Central memory CD8-positive, alpha-beta T cell (primary cell): ENCODE measurements around the gene ATP9A.

ENCODE experiments used
- ATAC-seq: fragments of 150-1000 bp; cut with Tn5 transposase; replicated peaks from 2 replicates; pipeline ENCODE4 v1.10.0; 2022; ENCODE audit warnings: mild to moderate bottlenecking, moderate FRiP score, moderate number of reproducible peaks; ENCODE audit not compliant: poor library complexity, severe bottlenecking; ENCODE audit errors: extremely low read depth
- DNase-seq, 2 donors: peaks; one replicate each; pipeline ENCODE4 v3.0.0; 2021; ENCODE audit warnings: low spot score in 2 of 2
- H3K27ac Mint-ChIP-seq: one replicate; pipeline ENCODE4 v1.8.0; 2022; ENCODE audit warnings: low read depth, mild to moderate bottlenecking, moderate library complexity, mixed read lengths
- H3K27me3 Mint-ChIP-seq: one replicate; pipeline ENCODE4 v1.8.0; 2022; ENCODE audit warnings: mixed read lengths
- H3K36me3 Mint-ChIP-seq: one replicate; pipeline ENCODE4 v1.8.0; 2022; ENCODE audit warnings: mild to moderate bottlenecking, moderate library complexity, mixed read lengths; ENCODE audit not compliant: insufficient read depth
- H3K4me1 Mint-ChIP-seq: one replicate; pipeline ENCODE4 v1.8.0; 2022; ENCODE audit warnings: mixed read lengths
- H3K4me3 Mint-ChIP-seq: one replicate; pipeline ENCODE4 v1.8.0; 2022; ENCODE audit warnings: mild to moderate bottlenecking, moderate library complexity, mixed read lengths
- H3K9me3 Mint-ChIP-seq: one replicate; pipeline ENCODE4 v1.8.0; 2022; ENCODE audit warnings: mixed read lengths

The ATP9A gene

DNA sequence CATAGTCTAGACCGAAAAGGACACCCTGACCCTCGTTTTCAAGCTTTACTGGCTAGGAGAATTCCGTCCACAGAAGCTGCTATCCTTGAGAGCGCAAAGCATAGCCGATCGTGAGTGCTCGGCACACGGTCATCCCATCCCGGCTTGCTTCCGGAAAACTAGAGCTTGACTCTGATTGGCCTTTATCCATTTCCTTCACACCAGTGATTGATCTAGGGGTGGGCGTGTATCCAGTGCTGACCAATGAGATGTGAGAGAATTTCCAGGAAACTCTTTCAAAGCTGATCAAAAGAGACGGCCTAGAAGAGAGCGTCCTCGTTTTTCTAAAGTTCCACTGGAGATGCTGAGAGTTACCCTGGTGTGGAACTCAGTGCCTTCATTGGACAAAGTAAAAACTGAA, 184.7 kb downstream of the ATP9A start:
- Mint-ChIP-seq H3K27ac (no peak overlapping the region), H3K27me3 (no peaks in the 10 kb centered on the region), H3K36me3 (peaks cover 2% of the 10 kb centered on the region), H3K4me3 (no peak overlapping the region), H3K4me1 (peaks cover 11% of the 10 kb centered on the region), H3K9me3 (no peaks in the 10 kb centered on the region)
- DNase-seq = no peak
- no peak for ATAC-seq

DNA sequence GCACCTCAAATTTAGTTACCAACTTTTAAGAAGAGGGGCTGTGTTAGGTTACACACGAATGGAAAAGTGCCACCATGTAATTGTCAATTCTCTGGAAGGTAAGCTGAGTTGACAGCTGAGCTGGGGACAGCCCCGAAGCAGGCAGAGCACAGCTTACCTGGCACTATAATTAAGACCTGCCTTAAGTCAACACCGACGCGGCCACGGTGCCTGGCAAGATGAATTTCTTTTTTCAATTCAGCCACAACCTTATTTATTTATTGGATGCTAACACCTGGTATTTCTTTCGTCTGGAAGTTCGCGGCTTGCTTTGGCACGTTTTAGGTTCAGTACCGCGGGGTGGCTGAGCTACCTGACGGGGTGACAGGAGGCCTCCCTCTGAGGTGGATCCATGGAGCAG, 185.1 kb downstream of the ATP9A start:
- no peaks in the 10 kb centered on the region for H3K27me3 Mint-ChIP-seq
- DNase-seq = no peak

DNA sequence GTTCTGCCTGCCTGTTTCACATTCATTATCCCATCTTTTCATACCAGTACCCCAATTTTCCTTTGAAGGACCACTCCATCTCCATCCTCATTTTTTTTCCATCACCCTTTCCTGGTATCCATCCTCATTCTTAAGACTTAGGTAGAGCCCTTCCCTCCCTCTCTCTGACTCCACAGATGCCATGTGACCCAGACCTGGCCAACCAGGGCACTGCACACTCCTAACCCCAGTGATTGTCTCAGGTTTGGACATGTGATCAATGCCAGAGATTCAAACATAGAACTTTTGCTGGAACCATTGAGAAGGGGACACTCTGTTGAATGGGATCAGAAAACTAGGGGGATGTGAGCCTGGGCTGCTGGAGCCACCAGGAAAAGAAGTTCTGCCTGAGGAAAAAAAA, 186.6 kb downstream of the ATP9A start:
- DNase-seq (no peak), ATAC-seq (no peak)
- Mint-ChIP-seq H3K4me1 (peaks cover 8% of the 10 kb centered on the region), H3K4me3 (no peak overlapping the region), H3K27me3 (no peaks in the 10 kb centered on the region), H3K9me3 (no peaks in the 10 kb centered on the region), H3K27ac (no peak overlapping the region), H3K36me3 (no peaks in the 10 kb centered on the region)

More for the DNA sequence above, 185.1 kb downstream of the ATP9A start:
- Mint-ChIP-seq H3K4me3 (no peak overlapping the region), H3K27ac (no peak overlapping the region), H3K36me3 (no peaks in the 10 kb centered on the region), H3K9me3 (no peaks in the 10 kb centered on the region), H3K4me1 (peaks cover 8% of the 10 kb centered on the region)
- no peak for ATAC-seq

DNA sequence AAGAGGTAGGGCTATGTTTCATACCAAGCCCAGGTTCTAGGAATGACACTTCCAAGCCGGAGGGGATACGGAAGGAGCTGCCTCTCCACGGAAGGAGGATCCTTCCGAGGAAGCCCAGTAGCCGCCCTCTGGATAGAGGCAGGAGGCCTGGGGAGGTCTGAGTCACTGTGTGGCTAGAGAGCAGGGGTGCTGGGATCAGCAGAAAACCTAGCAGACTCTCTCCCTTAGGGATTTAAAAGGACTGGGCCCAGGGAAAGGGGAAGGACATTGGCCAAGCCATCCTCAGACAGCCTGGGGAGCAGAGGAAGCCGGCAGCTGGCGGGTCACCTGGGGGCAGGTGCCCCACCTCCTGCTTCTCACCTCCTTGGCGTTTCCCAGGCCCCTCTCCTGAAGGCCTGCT, 189.1 kb downstream of the ATP9A start:
- H3K4me3 Mint-ChIP-seq = no peak overlapping the region
- H3K27ac Mint-ChIP-seq = no peak overlapping the region
- no peaks in the 10 kb centered on the region for H3K36me3 Mint-ChIP-seq
- H3K27me3 Mint-ChIP-seq = no peaks in the 10 kb centered on the region
- DNase-seq = no peak
- no peaks in the 10 kb centered on the region for H3K4me1 Mint-ChIP-seq
- no peak for ATAC-seq
- H3K9me3 Mint-ChIP-seq = no peaks in the 10 kb centered on the region

DNA sequence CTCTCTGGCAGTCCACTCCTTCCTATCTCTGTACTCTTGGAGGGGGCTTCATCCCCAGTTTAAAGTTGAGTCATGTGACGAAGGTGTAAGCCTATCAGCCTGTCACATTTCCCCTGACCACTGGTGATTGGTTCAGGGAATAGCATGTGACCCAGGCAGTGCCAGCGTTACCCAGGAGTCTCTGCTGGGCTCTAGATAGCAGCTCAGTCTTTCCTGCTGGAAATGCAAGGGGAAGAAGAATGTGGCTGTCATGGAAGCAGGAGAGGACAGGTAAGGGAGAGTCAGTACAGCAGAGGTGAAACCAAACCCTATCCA, 190.1 kb downstream of the ATP9A start:
- H3K4me3 Mint-ChIP-seq = no peak overlapping the region
- H3K9me3 Mint-ChIP-seq = no peaks in the 10 kb centered on the region
- H3K27me3 Mint-ChIP-seq = no peaks in the 10 kb centered on the region
- H3K4me1 Mint-ChIP-seq = no peaks in the 10 kb centered on the region
- H3K36me3 Mint-ChIP-seq = no peaks in the 10 kb centered on the region
- ATAC-seq = no peak
- no peak for DNase-seq
- no peak overlapping the region for H3K27ac Mint-ChIP-seq

DNA sequence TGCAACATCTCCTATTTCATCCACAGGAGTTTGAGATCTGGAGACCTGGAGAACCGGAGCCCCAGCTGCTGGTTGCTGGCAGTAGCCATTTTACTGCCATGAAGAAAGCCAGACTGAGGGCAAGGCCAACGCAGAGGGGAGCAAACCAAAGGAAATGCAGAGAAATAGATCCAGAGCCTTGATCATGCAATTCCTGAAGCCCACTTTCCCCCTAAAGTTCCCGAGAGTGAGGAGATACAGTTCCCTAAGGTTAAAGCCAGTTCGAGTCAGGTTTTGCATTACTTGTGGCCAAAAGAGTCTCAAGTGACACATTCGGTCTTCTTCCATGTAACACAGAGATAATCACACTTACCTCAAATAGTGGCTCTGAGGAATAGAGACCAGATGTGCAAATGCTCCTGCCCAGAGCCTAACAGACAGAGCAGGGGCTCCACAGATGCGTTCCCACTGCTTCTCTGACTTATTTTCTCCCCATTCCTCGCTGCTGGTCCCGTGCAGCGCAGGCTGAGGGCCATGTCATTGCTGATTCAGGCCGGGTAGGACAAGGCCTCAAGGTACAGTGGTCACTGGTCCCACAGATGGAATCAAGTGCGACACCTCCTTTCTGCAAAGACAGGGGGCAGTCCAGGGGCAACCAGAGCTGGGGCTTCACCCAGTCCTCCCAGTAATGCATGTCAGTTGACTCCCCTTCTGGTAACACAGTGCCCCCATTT, 190.6 kb downstream of the ATP9A start:
- Mint-ChIP-seq H3K27me3 (no peaks in the 10 kb centered on the region), H3K4me3 (no peak overlapping the region), H3K36me3 (no peaks in the 10 kb centered on the region), H3K9me3 (no peaks in the 10 kb centered on the region), H3K4me1 (no peaks in the 10 kb centered on the region), H3K27ac (no peak overlapping the region)
- DNase-seq (no peak), ATAC-seq (no peak)

DNA sequence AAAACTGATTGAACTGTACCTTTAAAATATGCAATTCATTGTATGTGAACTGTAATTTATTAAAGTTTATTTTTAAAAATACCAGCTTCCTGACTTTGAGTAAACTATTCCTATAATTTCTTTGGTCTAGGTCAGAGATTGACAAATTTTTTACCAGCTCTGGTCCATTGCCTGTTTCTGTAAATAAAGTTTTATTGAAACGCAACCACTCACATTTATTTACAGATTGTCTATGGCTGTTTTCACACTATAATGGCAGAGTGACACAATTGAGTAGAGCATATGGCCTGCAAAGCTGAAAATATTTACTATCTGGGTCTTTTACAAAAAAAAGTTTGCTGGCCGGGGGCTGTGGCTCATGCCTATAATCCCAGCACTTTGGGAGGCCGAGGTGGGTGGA, 192.7 kb downstream of the ATP9A start:
- H3K27ac Mint-ChIP-seq = no peak overlapping the region
- DNase-seq (no peak), ATAC-seq (no peak)
- H3K36me3 Mint-ChIP-seq = no peaks in the 10 kb centered on the region
- no peak overlapping the region for H3K4me3 Mint-ChIP-seq
- no peaks in the 10 kb centered on the region for H3K4me1 Mint-ChIP-seq
- no peaks in the 10 kb centered on the region for H3K9me3 Mint-ChIP-seq
- no peaks in the 10 kb centered on the region for H3K27me3 Mint-ChIP-seq

DNA sequence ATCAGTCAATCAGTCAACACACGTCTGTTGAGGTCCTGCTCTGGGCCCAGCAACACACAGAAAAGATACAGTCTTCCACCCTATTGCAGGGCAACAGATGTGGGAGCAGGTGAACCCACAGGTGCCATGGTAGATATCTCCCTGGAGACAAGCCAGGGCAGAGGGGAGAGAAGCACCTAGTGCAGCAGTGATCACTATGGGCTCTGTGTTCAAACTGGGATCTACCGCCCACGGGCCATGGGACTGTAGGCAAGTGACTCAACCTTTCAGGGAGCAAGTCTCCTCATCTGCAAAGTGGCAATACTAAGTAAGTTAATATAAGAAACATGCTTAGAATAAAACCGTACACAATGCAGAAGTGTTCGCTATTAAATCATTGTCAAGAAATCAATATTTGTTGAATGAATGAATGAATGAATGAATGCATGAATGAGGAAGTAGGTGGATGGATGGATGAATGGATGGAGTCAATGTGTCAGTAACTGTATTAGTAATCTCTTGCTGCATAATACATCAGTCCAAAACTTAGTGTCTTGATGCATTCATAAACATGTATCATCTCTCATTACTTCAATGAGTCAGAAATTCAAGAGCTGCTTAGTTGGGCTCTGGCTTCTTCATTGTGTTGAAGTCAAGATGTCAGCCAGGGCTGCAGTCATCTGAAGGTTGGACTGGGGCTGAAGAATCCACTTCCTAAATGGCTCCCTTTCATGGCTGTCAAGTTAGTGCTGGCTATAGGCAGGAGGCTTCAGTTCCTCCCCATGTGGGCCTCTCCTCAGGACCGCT, 193.7 kb downstream of the ATP9A start:
- Mint-ChIP-seq H3K4me3 (no peak overlapping the region), H3K9me3 (no peaks in the 10 kb centered on the region), H3K36me3 (no peaks in the 10 kb centered on the region), H3K4me1 (no peaks in the 10 kb centered on the region), H3K27me3 (no peaks in the 10 kb centered on the region), H3K27ac (no peak overlapping the region)
- no peak for ATAC-seq
- DNase-seq = no peak

DNA sequence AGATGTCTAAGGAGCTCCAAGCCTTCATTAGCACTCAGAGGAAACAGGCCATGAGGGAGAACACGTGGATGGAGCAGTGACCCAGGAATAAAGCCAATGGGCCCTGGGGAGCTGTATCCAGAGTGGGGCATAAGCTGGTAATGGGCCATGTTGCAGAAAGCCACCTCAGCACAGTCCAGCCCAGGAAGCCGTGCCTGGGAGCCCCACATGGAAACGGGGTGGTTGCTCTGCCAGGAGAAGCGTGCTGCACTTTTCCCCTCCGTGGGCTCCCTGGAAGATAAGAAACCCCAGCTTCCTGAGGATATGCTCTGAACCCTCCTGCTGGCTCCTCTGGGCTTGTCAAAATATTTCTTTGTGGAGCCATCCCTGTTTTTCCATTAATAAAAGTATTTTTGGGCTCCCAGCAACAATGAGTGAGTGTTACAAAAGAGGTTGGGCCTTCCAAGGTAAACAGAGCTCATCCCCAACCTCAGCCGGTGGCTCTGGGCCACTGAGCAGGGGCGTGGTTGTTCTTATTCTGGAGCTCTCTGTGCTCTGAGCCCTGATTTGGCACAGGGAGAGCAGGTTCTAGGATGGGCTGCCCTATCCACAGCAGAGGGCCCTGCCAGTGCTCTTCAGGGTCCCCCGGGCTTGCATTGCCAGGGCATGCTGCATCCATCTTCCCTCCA, 194.5 kb downstream of the ATP9A start:
- no peak overlapping the region for H3K4me3 Mint-ChIP-seq
- no peaks in the 10 kb centered on the region for H3K27me3 Mint-ChIP-seq
- DNase-seq = no peak
- no peak for ATAC-seq
- no peaks in the 10 kb centered on the region for H3K4me1 Mint-ChIP-seq
- H3K27ac Mint-ChIP-seq = no peak overlapping the region
- no peaks in the 10 kb centered on the region for H3K9me3 Mint-ChIP-seq
- no peaks in the 10 kb centered on the region for H3K36me3 Mint-ChIP-seq

DNA sequence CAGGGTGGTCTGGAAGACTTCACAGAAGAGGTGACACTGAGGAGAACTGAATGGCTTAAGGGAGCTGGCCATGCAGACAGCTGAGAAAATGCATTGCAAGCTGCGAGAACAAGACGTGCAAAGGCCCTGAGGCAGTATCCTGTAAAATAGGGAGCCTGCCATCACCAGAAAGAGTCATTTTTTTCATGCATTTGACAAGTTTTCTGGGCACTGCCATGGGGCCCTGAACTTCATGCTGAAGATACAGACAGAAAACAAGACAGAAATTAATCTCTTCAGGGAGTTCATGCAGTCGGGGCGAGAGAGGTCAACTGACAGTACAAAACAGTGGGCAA, 196.8 kb downstream of the ATP9A start:
- H3K4me3 Mint-ChIP-seq = no peak overlapping the region
- ATAC-seq (no peak), DNase-seq (no peak)
- no peaks in the 10 kb centered on the region for H3K4me1 Mint-ChIP-seq
- peak overlapping the region; percentile 6 for H3K27ac Mint-ChIP-seq
- H3K9me3 Mint-ChIP-seq = no peaks in the 10 kb centered on the region
- no peaks in the 10 kb centered on the region for H3K27me3 Mint-ChIP-seq
- H3K36me3 Mint-ChIP-seq = no peaks in the 10 kb centered on the region

DNA sequence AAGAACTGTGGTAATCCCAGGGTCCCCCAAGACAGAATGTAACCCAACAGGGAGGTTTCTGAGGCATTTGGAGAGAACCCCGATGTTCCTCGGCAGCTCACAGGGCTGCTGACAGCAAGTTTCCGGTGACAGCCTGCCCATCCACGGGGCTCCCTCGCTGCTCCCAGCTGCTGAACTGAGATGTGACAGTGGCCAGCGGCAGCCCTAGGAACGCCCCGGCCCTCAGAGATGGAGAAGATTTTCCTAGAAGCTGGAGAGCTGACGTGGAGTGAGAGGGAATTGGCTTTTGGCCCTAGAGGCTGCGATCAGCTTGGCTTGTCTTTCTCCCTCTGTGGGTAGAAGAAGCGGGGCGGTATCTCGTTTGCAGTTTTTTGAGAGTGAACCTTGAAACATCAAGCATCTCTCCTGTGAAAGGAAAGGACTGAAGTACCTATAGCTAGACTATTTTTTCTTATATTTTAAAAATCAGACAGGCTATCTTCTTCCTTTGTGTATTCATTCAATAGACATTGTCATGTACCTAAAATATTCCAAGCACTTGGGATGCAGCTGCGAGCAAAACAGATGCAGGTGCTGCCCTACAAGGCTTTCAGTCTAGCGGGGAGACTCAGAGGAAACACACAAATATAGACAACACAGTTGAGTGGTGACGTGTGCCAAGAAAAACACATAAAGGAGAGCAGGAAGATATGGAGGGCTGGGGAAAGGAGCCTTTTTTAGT, 197.3 kb downstream of the ATP9A start:
- Mint-ChIP-seq H3K27ac (peak overlapping the region; percentile 6), H3K9me3 (no peaks in the 10 kb centered on the region), H3K27me3 (no peaks in the 10 kb centered on the region), H3K4me3 (no peak overlapping the region), H3K4me1 (no peaks in the 10 kb centered on the region), H3K36me3 (no peaks in the 10 kb centered on the region)
- DNase-seq (no peak), ATAC-seq (no peak)

DNA sequence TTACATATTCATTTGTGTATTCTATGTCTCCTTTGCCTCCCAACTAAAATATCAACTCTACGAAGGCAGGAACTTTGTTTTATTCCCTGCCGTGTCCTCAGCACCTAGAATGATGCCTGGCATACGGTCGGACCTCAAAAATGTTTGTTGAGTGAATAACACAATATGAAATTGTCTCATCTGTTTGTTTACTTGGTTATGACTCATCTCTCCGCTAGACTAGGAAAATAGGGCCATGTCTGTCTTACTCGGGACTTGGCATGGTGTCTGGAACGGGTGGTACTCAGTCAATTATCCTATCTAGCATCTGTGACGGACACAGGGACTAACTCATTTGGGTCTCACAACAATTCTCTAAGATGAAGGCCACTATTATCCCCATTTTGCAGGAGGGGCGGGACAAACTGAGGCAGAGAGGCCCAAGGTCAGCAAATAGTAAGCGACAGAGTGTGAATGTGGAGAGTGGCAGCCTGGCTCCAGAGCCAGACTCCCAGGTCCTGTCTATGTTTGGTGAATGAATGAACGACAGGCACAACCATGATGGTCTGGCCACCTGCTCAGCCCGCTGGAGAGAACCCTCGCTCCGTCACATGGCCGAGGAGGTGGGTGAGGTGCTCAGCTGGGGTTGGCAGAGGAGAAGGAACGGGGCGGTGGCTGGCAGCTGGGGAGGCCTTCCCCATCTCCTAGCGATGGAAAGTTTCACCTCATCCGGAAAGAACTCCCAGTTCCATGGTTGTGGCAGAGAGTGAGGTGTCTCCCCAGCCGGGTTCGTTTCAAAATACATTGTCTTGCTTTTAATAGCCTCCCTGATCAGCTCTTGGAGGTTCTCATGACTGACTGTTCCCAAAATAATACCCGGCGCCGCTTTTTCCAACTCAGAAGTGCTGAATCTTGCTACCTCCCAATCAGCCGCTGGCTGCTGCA, 198.1 kb downstream of the ATP9A start:
- H3K27me3 Mint-ChIP-seq = no peaks in the 10 kb centered on the region
- no peaks in the 10 kb centered on the region for H3K36me3 Mint-ChIP-seq
- no peak overlapping the region for H3K4me3 Mint-ChIP-seq
- H3K27ac Mint-ChIP-seq = no peak overlapping the region
- no peaks in the 10 kb centered on the region for H3K4me1 Mint-ChIP-seq
- no peaks in the 10 kb centered on the region for H3K9me3 Mint-ChIP-seq
- ATAC-seq (no peak), DNase-seq (no peak)
